Chondrocyte (in vitro differentiated cells): Measurements from ENCODE around the gene SLC66A2. TPM values are rescaled to one million over a fixed set of nuclear protein-coding genes. Genes with fewer than 3 reads are reported as not detected.
A peak's percentile ranks its signal among the peaks of the same experiment; 100 is the strongest.

Experiments
- DNase-seq: peaks from one replicate; pipeline ENCODE4 v3.0.0; 2021; ENCODE audit warnings: mixed read lengths, low spot score
- H3K27ac Mint-ChIP-seq: one replicate; pipeline ENCODE4 v1.8.0; 2021; ENCODE audit warnings: mild to moderate bottlenecking, moderate library complexity, mixed read lengths; ENCODE audit not compliant: unreplicated experiment
- H3K27me3 Mint-ChIP-seq: 2 replicates; pipeline ENCODE4 v1.8.0; 2021; ENCODE audit warnings: low read depth, mixed read lengths
- H3K36me3 Mint-ChIP-seq: 2 replicates; pipeline ENCODE4 v1.8.0; 2021; ENCODE audit warnings: low read depth, mixed read lengths
- H3K4me1 Mint-ChIP-seq: 2 replicates; pipeline ENCODE4 v1.8.0; 2021; ENCODE audit warnings: low read depth, mild to moderate bottlenecking, mixed read lengths
- H3K4me3 Mint-ChIP-seq: one replicate; pipeline ENCODE4 v1.8.0; 2021; ENCODE audit warnings: mild to moderate bottlenecking, moderate library complexity, mixed read lengths; ENCODE audit not compliant: unreplicated experiment
- H3K9me3 Mint-ChIP-seq: 2 replicates; pipeline ENCODE4 v1.8.0; 2021; ENCODE audit warnings: low read depth, mixed read lengths
- total RNA-seq: library from RNA; stranded (reverse); gene quantifications from 3 replicates; pipeline ENCODE4 v1.2.1, GENCODE V29; 2021
- TF ChIP-seq, protein P1 (sequence below): fragments of 200-600 bp; sonication (generic); IDR thresholded peaks from 2 replicates; pipeline ENCODE4 v1.5.0; 2021; ENCODE audit warnings: antibody characterized with exemption, mild to moderate bottlenecking, moderate library complexity

Gene SLC66A2
- total RNA-seq, 1 donor from 2014 or later: 27.6 TPM

DNA sequence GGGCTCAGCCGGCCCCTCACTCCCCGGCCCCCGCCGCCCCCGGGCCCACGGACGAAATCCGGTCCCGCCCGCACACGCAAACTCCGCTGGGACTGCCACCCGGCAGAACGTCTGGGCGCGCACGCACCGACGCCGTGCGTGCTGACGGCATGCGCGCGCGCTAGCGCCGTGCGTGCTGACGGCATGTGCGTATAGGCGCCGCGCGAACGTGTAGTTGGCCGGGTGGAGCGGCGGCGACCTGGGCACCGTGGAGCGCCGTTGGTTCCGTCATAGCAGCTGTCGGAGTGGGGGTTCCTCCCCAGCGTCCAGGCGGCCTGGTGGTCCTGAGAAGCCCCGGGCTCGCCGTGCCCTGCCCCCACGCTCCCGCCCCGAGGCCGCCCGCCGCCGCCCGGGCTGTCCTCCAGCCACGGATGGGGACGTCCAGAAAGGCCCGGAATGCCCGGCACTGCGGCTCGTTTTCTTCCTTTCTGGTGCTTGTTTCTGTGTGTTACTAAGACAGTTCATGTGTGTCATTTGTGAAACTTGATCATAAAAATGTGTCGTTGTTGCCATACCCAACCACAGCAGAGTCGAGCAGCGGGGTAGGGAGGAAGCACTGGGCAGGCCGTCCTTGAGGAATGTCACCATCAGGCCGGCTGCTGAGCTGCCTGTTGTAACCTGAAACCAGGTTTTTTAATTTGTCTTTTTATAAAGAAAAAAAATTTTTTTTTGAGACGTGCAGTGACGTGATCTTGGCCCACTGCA lies 37.2 kb upstream of the SLC66A2 start, which contains the start of gene TXNL4A:
Gene TXNL4A, minus strand, starts transcription at position 113 of the 744 bp plus-strand sequence. CDS start 171 bp downstream, outside the sequence.
- Mint-ChIP-seq H3K36me3 (peaks cover 5% of the 10 kb centered on the region), H3K9me3 (no peaks in the 10 kb centered on the region), H3K27me3 (no peaks in the 10 kb centered on the region), H3K4me1 (peaks cover 35% of the 10 kb centered on the region), H3K27ac (peak within 1 kb of the TSS; percentile 99), H3K4me3 (peak within 1 kb of the TSS; percentile 88)
- TF ChIP-seq, protein P1, sequence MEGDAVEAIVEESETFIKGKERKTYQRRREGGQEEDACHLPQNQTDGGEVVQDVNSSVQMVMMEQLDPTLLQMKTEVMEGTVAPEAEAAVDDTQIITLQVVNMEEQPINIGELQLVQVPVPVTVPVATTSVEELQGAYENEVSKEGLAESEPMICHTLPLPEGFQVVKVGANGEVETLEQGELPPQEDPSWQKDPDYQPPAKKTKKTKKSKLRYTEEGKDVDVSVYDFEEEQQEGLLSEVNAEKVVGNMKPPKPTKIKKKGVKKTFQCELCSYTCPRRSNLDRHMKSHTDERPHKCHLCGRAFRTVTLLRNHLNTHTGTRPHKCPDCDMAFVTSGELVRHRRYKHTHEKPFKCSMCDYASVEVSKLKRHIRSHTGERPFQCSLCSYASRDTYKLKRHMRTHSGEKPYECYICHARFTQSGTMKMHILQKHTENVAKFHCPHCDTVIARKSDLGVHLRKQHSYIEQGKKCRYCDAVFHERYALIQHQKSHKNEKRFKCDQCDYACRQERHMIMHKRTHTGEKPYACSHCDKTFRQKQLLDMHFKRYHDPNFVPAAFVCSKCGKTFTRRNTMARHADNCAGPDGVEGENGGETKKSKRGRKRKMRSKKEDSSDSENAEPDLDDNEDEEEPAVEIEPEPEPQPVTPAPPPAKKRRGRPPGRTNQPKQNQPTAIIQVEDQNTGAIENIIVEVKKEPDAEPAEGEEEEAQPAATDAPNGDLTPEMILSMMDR: no peak
- DNase-seq: no peak

- H3K27ac Mint-ChIP-seq: peak overlapping the region; percentile 91
- H3K27me3 Mint-ChIP-seq: no peaks in the 10 kb centered on the region
- peaks cover 40% of the 10 kb centered on the region for H3K4me1 Mint-ChIP-seq
- DNase-seq: no peak
- no peaks in the 10 kb centered on the region for H3K9me3 Mint-ChIP-seq
- peak overlapping the region; percentile 88 for H3K4me3 Mint-ChIP-seq
- peaks cover 5% of the 10 kb centered on the region for H3K36me3 Mint-ChIP-seq
- TF ChIP-seq, protein P1: peak; percentile 66
Observed at GRCh38 chr18:79988071-79988450, 36.6 kb upstream of the SLC66A2 start.

DNA sequence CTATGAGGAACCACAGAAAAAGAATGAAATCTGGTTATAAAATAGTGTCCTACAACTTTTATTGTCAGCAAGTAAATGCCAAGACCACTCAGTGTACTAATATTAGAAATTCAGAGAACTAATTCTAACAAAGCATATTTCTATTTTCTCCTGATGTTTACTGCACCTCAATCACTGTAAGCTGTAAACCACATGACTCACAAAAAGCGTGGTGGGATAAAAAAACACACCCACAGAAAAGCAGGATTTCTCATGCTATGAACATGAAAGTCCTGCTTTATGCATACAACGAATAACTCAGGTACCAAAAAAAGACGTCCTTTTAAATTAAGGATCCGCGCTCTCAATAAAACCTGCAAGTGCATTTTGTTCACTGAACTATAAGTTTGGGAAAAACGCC lies 36.1 kb upstream of the SLC66A2 start:
- DNase-seq: no peak

DNA sequence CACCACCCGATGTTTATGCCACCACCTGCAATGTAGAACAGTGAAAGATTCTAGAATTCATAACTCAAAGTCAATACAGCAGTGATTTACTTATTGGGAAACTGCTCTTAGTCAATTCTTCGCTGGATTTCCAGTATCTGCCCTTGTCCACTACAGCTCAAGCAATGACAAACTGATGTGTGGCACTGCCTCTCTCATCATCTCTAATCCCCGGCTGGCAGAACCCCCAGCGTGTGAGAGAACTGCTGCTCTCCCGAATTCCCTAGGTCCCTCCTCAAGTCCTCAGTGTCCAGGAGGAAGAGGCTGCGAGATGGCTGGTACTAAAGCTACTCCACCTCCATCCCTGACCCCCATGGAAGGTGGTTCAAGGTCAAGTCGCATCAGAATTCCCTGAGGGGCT lies 35.3 kb upstream of the SLC66A2 start:
- peak overlapping the region; percentile 88 for H3K4me3 Mint-ChIP-seq
- peak overlapping the region; percentile 65 for H3K27ac Mint-ChIP-seq
- H3K9me3 Mint-ChIP-seq: no peaks in the 10 kb centered on the region
- TF ChIP-seq, protein P1: no peak
- H3K36me3 Mint-ChIP-seq: peaks cover 5% of the 10 kb centered on the region
- no peak for DNase-seq
- no peaks in the 10 kb centered on the region for H3K27me3 Mint-ChIP-seq
- H3K4me1 Mint-ChIP-seq: peaks cover 46% of the 10 kb centered on the region

More for the DNA sequence above, 36.1 kb upstream of the SLC66A2 start:
- Mint-ChIP-seq H3K9me3 (no peaks in the 10 kb centered on the region), H3K27ac (peak overlapping the region; percentile 91), H3K4me3 (peak overlapping the region; percentile 88), H3K27me3 (no peaks in the 10 kb centered on the region), H3K36me3 (peaks cover 5% of the 10 kb centered on the region), H3K4me1 (peaks cover 40% of the 10 kb centered on the region)
- TF ChIP-seq, protein P1: no peak

DNA sequence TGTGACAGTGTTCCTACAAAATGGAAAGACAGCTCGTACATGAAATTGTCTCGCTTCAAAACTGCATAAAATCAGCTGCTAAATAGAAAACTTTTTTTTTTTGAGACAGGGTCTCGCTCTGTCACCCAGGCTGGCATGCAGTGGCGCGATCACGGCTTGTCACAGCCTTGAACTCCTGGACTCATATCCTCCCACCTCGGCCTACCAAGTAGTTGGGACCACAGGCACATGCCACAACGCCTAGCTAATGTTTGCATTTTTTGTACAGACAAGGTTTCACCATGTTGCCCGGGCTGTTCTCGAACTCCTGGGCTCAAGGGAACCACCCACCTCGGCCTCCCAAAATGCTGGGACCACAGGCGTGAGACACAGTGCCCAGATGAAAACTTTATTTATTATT lies 33.7 kb upstream of the SLC66A2 start:
- peaks cover 55% of the 10 kb centered on the region for H3K4me1 Mint-ChIP-seq

More for the DNA sequence above, 33.7 kb upstream of the SLC66A2 start:
- H3K27ac Mint-ChIP-seq: no peak overlapping the region
- H3K27me3 Mint-ChIP-seq: no peaks in the 10 kb centered on the region
- H3K36me3 Mint-ChIP-seq: peaks cover 5% of the 10 kb centered on the region
- TF ChIP-seq, protein P1: no peak
- H3K4me3 Mint-ChIP-seq: no peak overlapping the region
- no peak for DNase-seq
- H3K9me3 Mint-ChIP-seq: no peaks in the 10 kb centered on the region
